GM12801 (cell line): Measurements from ENCODE around the gene HOXC10.

Experiments
- CTCF ChIP-seq: IDR thresholded peaks from one replicate; pipeline ENCODE4 v1.5.1; 2011; ENCODE audit warnings: control low read depth; ENCODE audit not compliant: insufficient read length; ENCODE audit errors: extremely low read depth

HOXC10 gene

GRCh38 chr12:53994264-53995001, 9.5 kb downstream of the HOXC10 start:
- TF ChIP-seq CTCF = no peak

GRCh38 chr12:53995002-53995377, 10.0 kb downstream of the HOXC10 start:
- no peak for TF ChIP-seq CTCF

GRCh38 chr12:53995378-53996239, 10.7 kb downstream of the HOXC10 start:
- no peak for TF ChIP-seq CTCF

GRCh38 chr12:53996240-53997203, 11.6 kb downstream of the HOXC10 start:
- TF ChIP-seq CTCF = no peak

- TF ChIP-seq CTCF = no peak
Measured at GRCh38 chr12:53997204-53998109, 12.5 kb downstream of the HOXC10 start.

- TF ChIP-seq CTCF = no peak
Measured at GRCh38 chr12:53998110-53998899, 13.4 kb downstream of the HOXC10 start.
